Gastrocnemius medialis (tissue), 4 donors: ENCODE data around the gene RBFOX2. TPM values are rescaled to one million over a fixed set of nuclear protein-coding genes. Genes with fewer than 3 reads are reported as not detected.

Experiments used
- ATAC-seq, 2 donors: fragments of 150-250 bp; one replicate each; pipeline ENCODE4 v1.9.1; 2016
- DNase-seq, 2 donors: peaks; one replicate each; pipeline ENCODE4 v3.0.0-alpha.2; 2019
- H3K27ac ChIP-seq, 4 donors: fragments of 200-600 bp; sonication (generic); 1 replicate in 1 of 4; 2 replicates in 3 of 4; pipeline ENCODE4 v1.5.1; 2016 to 2018; ENCODE audit warnings: mild to moderate bottlenecking in 2 of 4, moderate library complexity in 1 of 4
- H3K27me3 ChIP-seq, 3 donors: fragments of 200-600 bp; sonication (generic) in 2 of 3; 1 replicate in 1 of 3; 2 replicates in 2 of 3; pipeline versions ENCODE4 v1.5.1 to v1.6.0; 2016 to 2019; ENCODE audit warnings: mild to moderate bottlenecking in 1 of 3, moderate library complexity in 1 of 3
- H3K36me3 ChIP-seq, 2 donors: fragments of 200-600 bp; sonication (generic) in 1 of 2; one replicate each; pipeline ENCODE4 v1.5.1; 2017 to 2018
- H3K4me1 ChIP-seq, 2 donors: fragments of 200-600 bp; sonication (generic) in 1 of 2; one replicate each; pipeline ENCODE4 v1.5.1; 2016 to 2017; ENCODE audit warnings: mild to moderate bottlenecking in 2 of 2
- H3K4me3 ChIP-seq, 4 donors: fragments of 200-600 bp; sonication (generic) in 3 of 4; 1 replicate in 1 of 4; 2 replicates in 3 of 4; pipeline ENCODE4 v1.5.1; 2016 to 2019; ENCODE audit warnings: mild to moderate bottlenecking in 2 of 4
- H3K9me3 ChIP-seq, 3 donors: fragments of 200-600 bp; sonication (generic) in 2 of 3; 1 replicate in 1 of 3; 2 replicates in 2 of 3; pipeline ENCODE4 v1.5.1; 2016 to 2019
- CTCF ChIP-seq, 5 experiments: fragments of 450-650 bp in 3 of 5; fragments of 200-600 bp in 2 of 5; sonication (generic) in 2 of 5; IDR thresholded peaks in 4 of 5; conservative IDR thresholded peaks in 1 of 5; 1 replicate in 4 of 5; 2 replicates in 1 of 5; pipeline ENCODE4 v1.5.1; 2016 to 2019; ENCODE audit warnings: antibody characterized with exemption in 5 of 5, mild to moderate bottlenecking in 3 of 5, moderate library complexity in 3 of 5
- POLR2A ChIP-seq, 2 donors: fragments of 450-650 bp; IDR thresholded peaks; one replicate each; pipeline ENCODE4 v1.6.1; 2017; ENCODE audit warnings: antibody characterized with exemption in 2 of 2, mild to moderate bottlenecking in 2 of 2, moderate library complexity in 2 of 2
- in situ Hi-C, 4 donors: fragments of 200-750 bp; cut with MboI; loops; one replicate each; pipeline versions ENCODE4 v1.15.0 to v1.8.0; 2017; ENCODE audit warnings: low sequenced_read_pairs in 4 of 4
- intact Hi-C: fragments of 100-400 bp; cut with DNase I; formaldehyde crosslinking; loops from one replicate; pipeline ENCODE4 v1.15.1; 2023; ENCODE audit warnings: low total_unique reads
- total RNA-seq, 4 donors: library from RNA; depleted of rRNA; stranded (reverse); fragments of >200 nt; gene quantifications; one replicate each; pipeline versions ENCODE4 v1.1.0 to v1.2.3, GENCODE V29; 2016

The RBFOX2 gene
- total RNA-seq, 4 donors from 2014 or later: 26.0 to 32.1 (median 28.6) TPM

- peaks cover 4 to 10% of the 10 kb centered on the region in 2 donors for H3K4me1 ChIP-seq
- H3K27me3 ChIP-seq: no peaks in the 10 kb centered on the region
- intact Hi-C loops (loop anchor here (5.0 kb wide), 1 partner anchor 308 kb away; the partner anchor contains the start of gene APOL1), in situ Hi-C loops (loop anchor here in 1 of 4 donors (25.0 kb wide), 1 partner anchor 507 kb away; no protein-coding TSS in a partner anchor)
- peak overlapping the region in 1 of 4 donors; percentile 11 for H3K4me3 ChIP-seq
- H3K36me3 ChIP-seq: no peaks in the 10 kb centered on the region
- TF ChIP-seq CTCF (IDR thresholded peaks at IDR 0.05 in 4 of 5, conservative IDR thresholded peaks at IDR 0.05 in 1 of 5) (no peak), POLR2A (IDR thresholded peaks at IDR 0.05) (no peak)
- ATAC-seq (no peak), DNase-seq (no peak)
- H3K9me3 ChIP-seq: no peaks in the 10 kb centered on the region
- H3K27ac ChIP-seq: no peak overlapping the region
These were observed 84.2 kb downstream of the RBFOX2 start for GRCh38 chr22:35944458-35944857.

GRCh38 chr22:35940166-35940565, 88.5 kb downstream of the RBFOX2 start:
- Histone ChIP-seq H3K27me3 (no peaks in the 10 kb centered on the region), H3K9me3 (no peaks in the 10 kb centered on the region), H3K27ac (no peak overlapping the region), H3K4me3 (no peak overlapping the region), H3K4me1 (peaks cover under 1 to 9% of the 10 kb centered on the region in 2 donors), H3K36me3 (no peaks in the 10 kb centered on the region)
- TF ChIP-seq POLR2A (IDR thresholded peaks at IDR 0.05) (no peak), CTCF (IDR thresholded peaks at IDR 0.05 in 4 of 5, conservative IDR thresholded peaks at IDR 0.05 in 1 of 5) (no peak)
- in situ Hi-C loops: loop anchor here in 1 of 4 donors (25.0 kb wide), 1 partner anchor 503 kb away; no protein-coding TSS in a partner anchor
- intact Hi-C loops: loop anchor here (5.0 kb wide), 1 partner anchor 312 kb away; the partner anchor contains the start of gene APOL1
- DNase-seq (no peak), ATAC-seq (no peak)

GRCh38 chr22:35938226-35938625, 90.4 kb downstream of the RBFOX2 start:
- Histone ChIP-seq H3K4me1 (no peaks in the 10 kb centered on the region), H3K27me3 (no peaks in the 10 kb centered on the region), H3K27ac (no peak overlapping the region), H3K4me3 (no peak overlapping the region), H3K9me3 (no peaks in the 10 kb centered on the region), H3K36me3 (no peaks in the 10 kb centered on the region)
- intact Hi-C loops (loop anchor here (10.0 kb wide), 1 partner anchor 347 kb away; no protein-coding TSS in a partner anchor), in situ Hi-C loops (loop anchor here (5.0 to 25.0 kb wide), 4 partner anchors 127 to 501 kb away; no protein-coding TSS in a partner anchor)
- ATAC-seq (no peak), DNase-seq (no peak)
- TF ChIP-seq POLR2A (IDR thresholded peaks at IDR 0.05): no peak
- no peak for TF ChIP-seq CTCF (IDR thresholded peaks at IDR 0.05 in 4 of 5, conservative IDR thresholded peaks at IDR 0.05 in 1 of 5)

- H3K9me3 ChIP-seq: no peaks in the 10 kb centered on the region
- H3K27me3 ChIP-seq: no peaks in the 10 kb centered on the region
- intact Hi-C loops: loop anchor here (10.0 kb wide), 1 partner anchor 354 kb away; no protein-coding TSS in a partner anchor
- no peaks in the 10 kb centered on the region for H3K4me1 ChIP-seq
- ATAC-seq (peak; percentile 94 to 95), DNase-seq (no peak)
- H3K36me3 ChIP-seq: no peaks in the 10 kb centered on the region
- H3K27ac ChIP-seq: no peak overlapping the region
- no peak overlapping the region for H3K4me3 ChIP-seq
- TF ChIP-seq POLR2A (IDR thresholded peaks at IDR 0.05): no peak
- TF ChIP-seq CTCF (IDR thresholded peaks at IDR 0.05 in 4 of 5, conservative IDR thresholded peaks at IDR 0.05 in 1 of 5): peak; percentile 45 to 72 (median 66)
- in situ Hi-C loops: loop anchor here (5.0 to 25.0 kb wide), 5 partner anchors 131 to 494 kb away; no protein-coding TSS in a partner anchor
These were observed 97.7 kb downstream of the RBFOX2 start for GRCh38 chr22:35930933-35931332.
